NCI-H774 (cell line): Measurements from ENCODE around the gene DTNB.

Source experiments
- DNase-seq: peaks from one replicate; lab custom pipeline; 2025; lab: John Stamatoyannopoulos, UW

DTNB gene

DNA sequence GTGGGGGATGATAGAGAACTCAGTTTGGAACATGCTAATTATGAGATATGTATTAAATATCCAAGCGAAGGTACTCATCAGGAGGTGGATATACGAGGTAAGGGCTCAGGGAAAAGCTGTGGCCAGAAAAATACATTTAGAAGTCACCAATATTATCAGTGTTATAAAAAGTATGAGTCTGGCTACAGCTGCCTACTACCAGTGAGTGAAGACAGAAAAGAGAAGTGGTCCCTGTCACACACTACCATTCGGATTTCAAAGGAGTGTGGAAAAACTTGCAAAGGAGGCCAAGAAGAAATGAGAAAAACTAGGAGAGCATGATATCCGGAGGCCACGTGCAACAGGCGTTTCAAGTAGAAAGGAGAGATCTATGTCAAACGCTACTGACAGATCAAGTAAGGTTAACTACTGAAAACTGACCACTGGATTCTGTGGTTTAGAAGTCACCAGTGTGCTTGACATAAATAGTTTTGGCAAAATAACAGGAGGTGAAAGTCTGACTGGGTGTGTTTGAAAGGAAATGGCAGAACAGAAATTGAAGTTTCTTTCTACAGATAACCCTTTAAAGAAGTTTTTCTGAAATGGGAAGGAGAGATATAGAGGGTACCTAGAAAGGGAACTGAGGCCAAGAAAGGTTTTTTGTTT lies 213.0 kb downstream of the DTNB start:
- DNase-seq, result no peak

DNA sequence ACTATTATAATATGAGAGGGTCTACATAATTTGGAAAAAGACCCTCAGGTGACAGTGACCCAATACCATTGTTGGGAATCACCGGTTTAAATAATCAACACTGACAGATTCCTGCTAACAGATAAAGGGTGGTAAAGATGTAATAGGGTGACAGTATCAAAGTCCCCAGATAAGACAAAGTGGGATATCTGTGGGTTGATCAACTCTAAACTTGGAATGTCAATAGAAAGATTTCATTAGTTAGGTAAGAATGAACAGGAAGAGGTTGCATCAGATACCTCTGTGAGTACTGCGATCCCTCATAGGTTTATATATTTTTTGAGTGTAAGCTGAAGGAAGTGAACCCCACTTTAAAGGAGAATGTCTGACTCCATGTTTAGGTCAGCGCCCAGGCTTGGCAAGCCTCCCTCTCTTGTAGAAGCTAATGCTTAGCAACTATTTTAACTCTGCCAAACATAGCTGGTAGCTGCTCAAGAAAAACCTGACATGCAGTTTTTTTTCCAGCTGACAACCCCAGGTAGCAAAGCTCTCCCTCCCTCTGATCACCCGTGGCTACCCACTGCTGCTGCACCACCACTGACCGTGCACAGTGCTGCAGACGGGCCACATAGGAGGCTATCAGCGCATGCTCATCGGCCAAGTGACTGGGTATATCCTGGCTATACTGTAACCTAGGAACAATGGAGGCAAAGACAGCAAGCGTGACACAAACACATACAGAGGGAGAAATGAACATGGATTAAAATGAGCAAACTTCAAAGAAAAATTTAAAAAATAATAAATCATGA lies 218.4 kb downstream of the DTNB start:
- DNase-seq, result no peak

DNA sequence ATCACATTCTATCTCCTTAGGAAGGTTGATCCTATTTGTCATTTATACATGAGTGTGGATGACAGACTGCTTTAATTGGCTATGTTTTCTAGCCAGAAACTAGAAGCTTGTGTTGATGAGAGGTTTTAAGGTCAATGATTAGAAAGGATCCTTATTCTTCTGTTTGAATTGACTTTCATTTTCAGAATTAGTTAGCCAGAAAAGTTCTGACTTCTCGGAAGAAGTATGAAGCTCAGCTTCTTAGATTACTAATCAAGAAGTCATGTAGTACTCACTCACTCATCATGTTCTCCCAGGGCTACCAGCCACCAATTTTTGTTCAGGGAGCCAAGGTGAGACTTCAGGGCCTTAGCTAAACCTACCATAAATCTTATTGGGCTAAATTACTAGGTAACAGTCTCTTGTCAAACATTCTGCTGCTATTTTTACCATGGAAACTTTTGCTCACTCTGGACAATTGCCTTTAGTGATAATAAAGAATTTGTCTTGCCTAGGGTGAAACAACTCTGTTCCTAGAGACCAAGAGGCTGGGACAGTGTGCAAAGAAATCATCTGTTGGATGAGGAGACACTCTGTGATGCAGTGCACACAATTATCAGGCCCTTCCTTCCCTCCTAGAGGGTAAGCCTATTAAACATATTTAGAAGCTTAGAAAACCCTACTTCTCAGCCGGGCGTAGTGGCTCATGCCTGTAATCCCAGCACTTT lies 220.0 kb downstream of the DTNB start:
- DNase-seq, result no peak

DNA sequence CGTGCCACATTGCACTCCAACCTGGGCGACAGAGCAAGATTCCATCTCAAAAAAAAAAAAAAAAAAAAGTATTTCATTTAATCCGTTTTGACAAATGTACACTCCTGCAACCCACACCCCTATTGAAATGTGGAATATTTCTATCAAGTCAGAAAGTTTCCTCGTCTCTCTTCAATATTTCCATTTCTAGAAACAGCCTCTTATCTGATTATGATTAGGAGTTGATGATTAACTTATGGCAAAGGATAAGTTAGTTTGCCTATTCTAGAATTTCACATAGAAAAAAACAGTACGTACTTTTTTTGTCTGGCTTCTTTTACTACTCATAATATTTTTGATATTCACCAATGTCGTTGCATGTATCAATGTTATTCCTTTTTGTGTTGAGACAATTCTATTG lies 224.6 kb downstream of the DTNB start:
- DNase-seq, result no peak

DNA sequence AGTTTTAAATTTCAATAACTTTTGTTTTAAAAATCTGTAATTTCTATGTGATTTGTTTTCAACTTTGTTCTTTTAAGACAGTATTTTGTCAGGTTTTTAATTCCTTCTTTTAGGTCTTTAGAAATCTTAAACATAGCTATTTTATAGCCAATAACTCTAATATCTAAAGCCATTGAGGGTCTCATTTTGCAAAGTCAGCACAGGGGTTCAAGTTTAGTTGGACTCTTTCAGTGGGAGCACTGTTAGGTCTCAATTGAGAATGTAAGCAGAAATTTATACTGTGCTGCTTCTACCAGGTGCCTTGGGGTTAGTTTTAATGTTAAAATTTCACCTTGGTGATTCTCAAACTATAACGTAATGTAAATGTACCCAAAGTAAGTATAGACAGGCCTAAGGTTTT lies 226.4 kb downstream of the DTNB start:
- no peak for DNase-seq

DNA sequence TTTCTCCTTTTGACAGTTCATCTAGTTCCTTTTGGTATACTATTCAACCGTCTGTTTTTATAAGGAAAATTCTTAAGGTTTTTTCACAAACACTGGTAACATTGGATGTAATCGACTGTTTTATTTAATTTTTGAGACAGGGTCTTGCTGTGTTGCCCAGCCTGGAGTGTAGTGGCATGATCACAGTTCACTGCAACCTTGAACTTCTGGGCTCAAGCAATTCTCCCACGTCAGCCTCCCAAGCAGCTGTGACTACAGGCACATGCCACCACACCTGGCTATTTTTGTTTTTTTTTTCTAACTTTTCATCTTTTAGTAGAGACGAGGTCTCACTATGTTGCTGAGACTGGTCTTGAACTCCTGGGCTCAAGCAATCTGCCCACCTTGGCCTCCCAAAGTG lies 227.3 kb downstream of the DTNB start:
- no peak for DNase-seq

DNA sequence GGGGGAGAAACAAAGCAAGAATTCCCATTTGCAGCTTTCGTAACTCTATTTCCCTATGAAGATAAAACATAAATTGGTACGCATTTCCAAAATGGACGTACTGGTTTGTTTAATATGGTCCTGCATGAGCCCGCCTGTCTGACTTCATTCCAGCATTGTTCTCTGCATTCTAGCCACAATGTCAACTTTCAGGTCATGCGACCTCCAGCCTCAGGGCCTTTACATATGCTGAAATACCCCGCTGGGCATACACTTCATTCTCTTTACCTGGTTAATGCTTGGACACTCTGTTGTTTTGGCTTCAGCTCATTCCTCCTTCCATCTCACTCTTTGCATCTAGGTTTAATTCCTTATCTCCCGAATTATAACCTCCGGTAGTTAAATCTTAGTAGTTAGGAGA lies 227.9 kb downstream of the DTNB start:
- DNase-seq, result no peak

DNA sequence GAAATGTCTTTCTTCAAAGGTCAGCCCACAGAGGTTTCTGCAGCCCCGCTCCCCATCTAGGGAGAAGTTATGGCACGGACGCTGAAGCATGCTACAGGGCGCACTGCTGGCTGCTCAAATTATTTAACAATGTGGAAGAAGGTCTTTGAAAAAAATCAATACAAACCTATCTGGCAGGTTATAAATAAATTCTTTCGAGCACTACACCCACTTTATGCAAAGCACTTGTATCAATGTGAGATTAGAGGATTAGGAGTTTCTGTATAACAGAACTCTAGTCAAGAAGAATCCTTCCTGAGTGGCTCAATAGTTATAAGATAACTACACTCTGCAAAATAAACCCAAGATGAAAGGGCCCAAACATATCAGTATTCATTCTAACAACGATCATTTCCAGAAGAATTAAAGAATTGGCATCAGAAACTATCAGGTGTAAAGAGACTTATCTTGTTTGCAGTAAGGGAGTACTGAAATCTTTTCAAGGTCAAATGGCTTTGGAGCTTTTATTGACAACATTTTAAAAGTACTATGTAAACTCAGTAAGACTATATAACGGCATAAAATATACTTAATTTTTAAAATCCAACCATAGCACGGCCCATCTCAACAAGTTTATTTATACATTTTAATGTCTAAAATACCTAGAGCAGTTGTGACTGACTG lies 228.6 kb downstream of the DTNB start:
- no peak for DNase-seq

DNA sequence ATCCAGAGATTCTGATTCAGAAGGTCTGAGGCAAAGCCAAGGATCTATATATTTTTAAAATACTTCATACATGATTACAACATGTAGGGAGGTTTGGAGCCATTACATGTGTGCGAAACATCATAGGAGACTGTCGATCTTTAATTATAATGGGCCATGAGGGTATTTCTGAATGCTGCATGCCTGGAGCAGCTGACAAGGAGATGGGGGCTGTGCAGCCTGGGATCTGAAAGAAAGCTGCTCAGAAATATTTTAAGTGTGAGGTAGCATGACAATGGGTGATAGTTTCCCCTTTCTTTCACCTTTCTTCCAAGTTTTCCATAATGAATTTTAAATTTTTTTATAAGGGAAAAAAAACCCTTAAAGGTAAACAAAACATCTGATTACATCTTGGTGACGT lies 229.6 kb downstream of the DTNB start:
- DNase-seq, result no peak

DNA sequence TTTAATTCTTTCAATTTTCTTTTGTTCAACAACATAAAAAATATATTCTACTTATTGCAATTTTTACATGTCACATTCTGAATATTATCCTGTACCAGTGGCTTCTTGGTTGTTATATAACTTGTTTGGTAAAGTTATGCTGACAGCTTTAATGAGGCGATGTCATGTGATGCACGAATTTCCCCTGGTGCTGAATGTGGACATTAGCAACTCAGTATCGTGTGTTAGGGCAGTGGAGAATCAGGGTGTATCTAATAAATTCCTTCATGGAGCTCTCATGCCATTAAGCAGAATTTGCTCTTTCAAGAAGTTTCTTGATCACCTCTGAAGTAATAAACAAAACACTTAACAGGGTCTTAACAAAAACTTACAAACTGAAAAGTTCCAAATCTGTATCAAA lies 232.0 kb downstream of the DTNB start:
- DNase-seq, result no peak

DNA sequence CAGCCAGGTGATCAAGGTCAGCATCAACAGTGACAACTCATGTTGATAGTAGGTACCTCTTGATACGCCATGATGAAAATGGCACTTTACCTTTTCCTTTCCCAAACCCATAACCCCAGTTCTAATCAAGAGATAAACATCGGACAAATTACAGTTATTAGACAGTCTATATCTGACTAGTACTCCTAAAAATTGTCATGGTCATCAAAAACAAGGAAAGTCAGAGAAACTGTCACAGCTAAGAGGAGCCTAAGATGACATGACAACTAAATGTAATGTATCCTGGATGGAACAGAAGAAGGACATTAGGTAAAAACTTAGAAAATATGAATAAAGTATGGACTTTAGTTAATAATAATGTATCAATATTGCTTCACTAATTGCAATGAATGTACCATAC lies 234.6 kb downstream of the DTNB start:
- DNase-seq, result no peak

DNA sequence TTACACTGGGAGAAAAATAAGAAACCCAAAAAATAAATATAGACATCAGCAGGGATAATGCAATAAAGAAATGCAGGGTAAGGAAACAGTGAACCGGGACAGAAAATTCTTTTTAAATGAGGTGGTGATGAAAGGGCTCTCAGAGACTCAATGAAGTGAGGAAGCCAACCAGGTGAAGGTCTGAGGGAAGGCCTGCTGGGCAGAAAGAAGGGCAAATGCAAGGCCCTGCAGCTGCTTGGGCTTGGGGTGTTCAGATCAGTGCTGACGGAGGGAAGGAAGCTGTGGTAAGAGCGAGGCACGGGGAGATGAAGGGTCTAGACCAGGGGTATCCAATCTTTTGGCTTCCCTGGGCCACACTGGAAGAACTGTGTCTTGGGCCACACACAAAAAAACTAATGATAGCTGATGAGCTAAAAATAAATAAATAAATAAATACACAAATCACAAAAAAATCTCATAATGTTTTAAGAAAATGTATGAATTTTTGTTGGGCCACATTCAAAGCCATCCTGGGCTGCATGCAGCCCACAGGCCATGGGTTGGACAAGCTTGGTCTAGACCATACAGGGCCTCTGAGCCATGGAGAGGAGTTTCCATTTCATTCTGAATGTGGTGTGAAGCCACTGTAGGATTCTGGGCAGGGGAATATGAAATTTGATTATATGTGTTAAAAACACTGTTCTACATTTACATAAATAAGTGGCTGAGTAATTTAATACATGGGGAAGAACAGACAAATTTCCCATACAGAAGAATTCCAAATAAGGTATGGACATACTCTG lies 235.3 kb downstream of the DTNB start:
- no peak for DNase-seq

DNA sequence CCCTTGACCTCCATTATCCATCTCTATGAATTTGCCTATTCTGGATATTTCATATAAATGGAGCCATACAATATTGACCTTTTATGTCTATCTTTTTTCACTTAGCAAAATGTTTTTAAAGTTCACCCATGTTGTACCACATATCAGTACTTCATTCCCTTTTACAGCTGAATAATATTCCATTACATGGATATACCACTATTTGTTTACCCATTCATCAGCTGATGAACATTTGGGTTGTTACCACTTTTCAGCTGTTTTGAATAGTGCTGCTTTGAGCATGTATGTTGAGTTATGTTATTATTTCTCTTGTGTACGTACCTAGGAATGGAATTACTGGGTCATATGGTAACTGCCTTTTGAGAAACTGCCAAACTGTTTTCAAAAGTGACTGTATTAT lies 238.0 kb downstream of the DTNB start:
- no peak for DNase-seq

DNA sequence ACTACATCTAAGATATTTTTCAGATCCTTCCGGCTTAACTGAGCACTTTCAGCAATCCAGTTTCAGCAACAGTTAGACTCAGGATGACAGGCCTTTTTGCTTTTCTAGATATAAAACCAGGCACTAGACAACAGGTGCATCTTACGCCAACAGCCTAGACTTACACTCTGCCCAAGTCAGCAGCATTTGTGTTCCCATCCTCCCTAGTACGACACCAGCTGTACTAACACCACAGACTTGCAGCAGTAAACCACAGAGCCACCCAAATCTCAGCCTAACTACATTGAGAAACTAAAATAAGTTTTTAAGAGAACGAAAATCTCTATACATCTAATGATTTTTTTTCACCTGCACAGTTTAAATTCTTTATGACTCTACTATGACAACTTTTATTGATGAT lies 241.8 kb downstream of the DTNB start:
- no peak for DNase-seq

DNA sequence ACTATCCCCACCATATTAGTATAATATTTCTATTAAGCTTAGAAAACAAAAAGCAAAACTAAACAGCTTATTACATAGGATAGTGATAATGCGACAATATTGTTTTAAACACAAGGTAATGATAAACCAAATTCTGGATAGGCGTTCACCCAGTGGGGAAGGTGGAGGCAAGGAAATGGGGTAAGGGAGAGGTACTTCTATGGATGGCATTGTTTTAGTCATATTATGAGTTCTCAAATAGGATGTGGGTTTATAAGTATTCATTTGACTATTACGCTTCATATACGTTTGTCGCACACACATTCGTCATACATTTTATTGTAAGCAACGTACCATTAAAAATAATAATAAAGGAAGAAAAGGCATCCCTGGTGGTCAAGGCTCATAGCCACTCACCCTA lies 242.8 kb downstream of the DTNB start:
- DNase-seq, result no peak

DNA sequence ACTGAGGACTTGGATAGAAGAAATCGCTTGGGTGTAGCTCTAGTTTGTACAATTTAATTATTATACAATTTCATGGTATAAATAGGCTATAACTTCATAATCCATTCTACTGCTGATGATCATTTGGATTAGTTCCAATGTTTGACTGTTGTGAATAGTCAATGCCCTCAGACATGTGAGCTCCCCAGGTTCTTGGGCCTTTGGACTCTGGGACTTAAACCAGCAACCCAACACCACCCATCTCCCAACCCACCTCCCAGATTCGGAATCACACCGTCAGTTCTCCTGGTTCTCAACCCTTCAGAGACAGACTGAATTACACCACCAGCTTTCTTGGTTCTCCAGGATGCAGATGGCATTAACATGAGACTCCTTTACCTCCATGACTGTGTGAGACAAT lies 247.1 kb downstream of the DTNB start:
- DNase-seq, result no peak

DNA sequence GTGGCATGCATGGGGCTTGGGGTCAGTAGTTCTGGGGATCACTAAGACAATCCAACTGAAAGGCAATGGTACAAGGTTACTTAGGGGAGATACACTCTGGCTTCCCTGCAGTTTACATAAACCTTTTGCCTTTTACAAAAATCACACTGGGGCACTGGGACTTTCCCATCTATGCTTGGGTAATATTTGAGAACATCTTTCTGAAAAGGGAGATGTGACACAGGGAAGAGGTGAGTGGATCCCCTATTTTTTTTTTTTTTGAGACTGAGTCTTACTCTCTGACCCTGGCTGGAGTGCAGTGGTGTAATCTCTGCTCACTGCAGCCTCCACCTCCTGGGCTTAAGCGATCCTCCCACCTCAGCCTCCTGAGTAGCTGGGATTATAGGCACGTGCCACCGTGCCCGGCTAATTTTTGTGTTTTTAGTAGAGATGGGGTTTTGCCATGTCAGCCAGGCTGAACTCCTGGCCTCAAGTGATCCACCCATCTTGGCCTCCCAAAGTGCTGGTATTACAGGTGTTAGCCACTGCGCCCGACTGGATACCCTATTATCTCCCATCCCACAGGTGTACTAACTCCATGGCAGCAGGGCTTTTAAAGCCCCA lies 248.8 kb downstream of the DTNB start:
- no peak for DNase-seq

DNA sequence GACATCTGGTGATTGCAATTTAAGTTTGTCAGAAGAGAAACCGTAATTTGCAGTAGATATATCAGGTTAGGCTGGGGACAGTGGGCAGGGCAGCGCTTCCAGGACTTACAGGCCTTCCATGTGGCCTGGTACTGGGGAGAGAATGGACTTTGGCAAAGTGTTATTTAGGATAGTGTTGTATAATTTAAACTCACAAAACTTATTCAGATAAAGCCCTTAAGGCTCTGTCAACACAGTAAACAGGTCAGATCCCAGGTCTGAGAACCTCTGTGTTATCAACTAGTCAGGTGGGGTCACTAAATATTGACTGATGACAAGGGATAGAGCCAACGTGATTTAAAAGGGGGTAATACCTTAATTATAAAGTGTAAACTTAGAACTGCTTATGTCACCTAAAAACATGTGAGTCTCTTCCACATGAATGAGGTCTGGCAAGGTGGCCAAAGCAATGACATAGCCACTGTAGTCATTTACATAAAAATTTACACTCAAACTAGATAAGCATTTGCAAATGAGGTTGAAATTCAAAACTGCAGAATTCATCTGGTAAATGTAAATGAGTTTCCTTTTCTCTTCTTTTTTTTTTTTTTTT lies 251.5 kb downstream of the DTNB start:
- no peak for DNase-seq

DNA sequence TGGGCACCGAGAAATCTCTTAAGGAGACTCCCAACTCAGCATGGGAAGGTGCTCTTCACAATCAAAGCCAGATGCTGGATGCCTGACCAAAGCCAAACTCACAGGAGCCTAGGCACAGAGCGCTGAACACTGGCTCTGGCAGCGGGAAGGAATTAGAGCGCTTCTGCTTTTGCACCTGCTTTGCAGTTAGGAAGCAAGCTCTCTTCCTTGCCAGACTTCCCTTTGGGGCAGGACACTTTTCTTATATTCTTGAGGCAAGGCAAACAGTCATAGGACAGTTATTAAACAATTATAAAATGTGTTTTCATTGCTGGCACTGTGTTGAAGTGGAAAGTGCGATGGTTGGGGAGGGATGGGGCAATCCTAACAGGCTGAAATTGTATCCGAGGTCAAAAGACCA lies 252.1 kb downstream of the DTNB start:
- DNase-seq, result no peak

DNA sequence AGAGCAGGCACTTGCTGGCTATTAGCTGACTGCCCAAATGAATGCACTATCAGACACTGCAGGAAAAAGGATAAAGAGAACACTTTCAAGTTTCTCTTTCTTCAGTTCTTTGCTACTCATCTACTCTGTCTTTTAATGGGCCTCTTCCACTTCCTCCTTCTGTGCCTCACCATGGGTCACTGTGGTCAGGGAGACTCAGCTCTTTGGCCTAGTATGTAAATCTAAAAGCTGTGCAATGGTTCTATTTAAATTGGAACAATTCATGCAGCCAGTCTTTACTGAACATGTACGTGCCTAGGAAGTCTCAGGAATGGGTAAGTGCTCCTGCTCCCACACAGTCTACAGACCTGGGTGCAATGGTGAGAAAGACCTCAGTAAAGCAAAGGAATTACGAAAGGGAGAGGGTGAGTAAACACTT lies 252.5 kb downstream of the DTNB start:
- no peak for DNase-seq

DNA sequence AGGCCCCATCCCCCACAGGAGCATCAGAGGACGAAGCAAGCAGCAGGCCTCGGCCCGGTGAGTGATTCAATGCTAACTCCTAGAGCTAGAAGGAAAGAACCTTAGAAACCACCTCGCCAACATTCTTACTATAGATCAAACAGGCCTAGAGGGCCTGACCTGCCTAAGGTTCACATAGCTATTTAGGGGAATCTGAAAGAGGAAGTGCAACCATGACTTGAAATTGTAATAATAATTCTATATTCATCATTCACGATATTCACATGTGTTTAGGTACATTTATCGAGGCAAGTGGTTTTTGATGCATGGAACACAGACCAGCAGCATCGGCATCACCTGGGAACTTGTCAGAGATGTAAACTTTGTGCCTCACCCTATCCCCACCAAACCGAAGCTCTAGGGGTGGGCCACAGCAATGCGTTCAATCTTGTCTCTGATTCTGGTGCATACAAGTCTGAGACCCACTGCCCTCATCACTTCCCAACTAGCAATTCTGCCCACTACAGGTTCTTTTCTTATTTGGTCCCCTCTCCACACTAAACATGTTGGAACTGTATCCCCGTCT lies 253.6 kb downstream of the DTNB start:
- DNase-seq, result no peak
